Sigmoid colon (tissue), 4 donors: ENCODE measurements around the gene CLEC16A.

Experiments
- CTCF ChIP-seq, 4 experiments: fragments of 450-650 bp in 3 of 4; fragments of 200-600 bp in 1 of 4; IDR thresholded peaks; one replicate each; pipeline ENCODE4 v1.5.1; 2016 to 2019; ENCODE audit warnings: antibody characterized with exemption in 4 of 4, mild to moderate bottlenecking in 3 of 4, moderate library complexity in 2 of 4
- POLR2A ChIP-seq, 2 donors: fragments of 450-650 bp; IDR thresholded peaks; one replicate each; pipeline ENCODE4 v1.6.1; 2016; ENCODE audit warnings: antibody characterized with exemption in 2 of 2, mild to moderate bottlenecking in 2 of 2, moderate library complexity in 2 of 2
- POLR2AphosphoS5 ChIP-seq, 4 donors: sonication (generic); formaldehyde crosslinking; IDR thresholded peaks; one replicate each; pipeline ENCODE4 v1.6.1; 2017; ENCODE audit warnings: antibody characterized with exemption in 4 of 4

- TF ChIP-seq POLR2AphosphoS5 (IDR thresholded peaks at IDR 0.05) (no peak), CTCF (IDR thresholded peaks at IDR 0.05) (no peak), POLR2A (IDR thresholded peaks at IDR 0.05) (no peak)
These were observed 196.1 kb downstream of the CLEC16A start for GRCh38 chr16:11140466-11140865.
